Inferior parietal cortex (tissue), 1 donor: Measurements from ENCODE around the gene SHISA8.

ENCODE experiments used
- DNase-seq: peaks from one replicate; pipeline ENCODE4 v3.0.0-alpha.2; 2016; ENCODE audit errors: extremely low spot score

The SHISA8 gene

GRCh38 chr22:41913842-41914534 lies 886 bp downstream of the SHISA8 start:
- DNase-seq = no peak

DNA sequence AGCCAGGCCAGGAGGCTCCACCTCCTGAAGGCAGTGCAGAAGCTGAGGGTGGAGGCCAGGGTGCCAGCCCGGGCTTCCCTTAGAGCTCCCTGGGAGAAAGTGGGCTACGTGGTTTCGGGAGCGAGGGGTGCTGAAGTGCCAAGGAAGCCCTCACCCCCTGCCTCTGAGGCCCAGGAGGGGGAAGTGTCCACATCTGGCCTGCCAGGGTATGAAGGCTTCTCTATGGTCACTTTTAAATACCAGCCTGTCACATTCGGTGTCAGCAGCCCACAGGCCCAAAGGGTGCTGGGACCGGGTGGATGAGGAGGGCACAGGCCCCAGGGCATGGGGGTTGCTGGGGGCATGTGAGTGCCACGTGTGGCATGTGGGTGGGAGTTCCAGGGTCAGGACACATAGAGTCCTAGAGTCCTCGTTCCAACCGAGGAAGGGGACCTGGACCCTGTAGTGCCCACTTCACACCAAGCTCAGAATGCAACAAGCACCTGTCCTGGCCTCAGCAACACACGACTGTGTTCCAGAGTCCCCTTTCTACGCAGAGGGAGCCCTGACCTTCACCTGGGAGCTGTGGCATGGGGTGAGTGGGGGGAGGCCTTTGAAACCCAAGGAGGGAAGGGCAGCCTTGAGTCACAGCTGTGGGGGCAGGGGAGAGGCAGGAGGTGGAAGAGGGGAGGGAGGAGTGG lies 1.7 kb downstream of the SHISA8 start:
- DNase-seq = no peak

GRCh38 chr22:41912338-41913039 lies 2.4 kb downstream of the SHISA8 start:
- no peak for DNase-seq

- DNase-seq = no peak
Measured at GRCh38 chr22:41911001-41911611, 3.8 kb downstream of the SHISA8 start.

DNA sequence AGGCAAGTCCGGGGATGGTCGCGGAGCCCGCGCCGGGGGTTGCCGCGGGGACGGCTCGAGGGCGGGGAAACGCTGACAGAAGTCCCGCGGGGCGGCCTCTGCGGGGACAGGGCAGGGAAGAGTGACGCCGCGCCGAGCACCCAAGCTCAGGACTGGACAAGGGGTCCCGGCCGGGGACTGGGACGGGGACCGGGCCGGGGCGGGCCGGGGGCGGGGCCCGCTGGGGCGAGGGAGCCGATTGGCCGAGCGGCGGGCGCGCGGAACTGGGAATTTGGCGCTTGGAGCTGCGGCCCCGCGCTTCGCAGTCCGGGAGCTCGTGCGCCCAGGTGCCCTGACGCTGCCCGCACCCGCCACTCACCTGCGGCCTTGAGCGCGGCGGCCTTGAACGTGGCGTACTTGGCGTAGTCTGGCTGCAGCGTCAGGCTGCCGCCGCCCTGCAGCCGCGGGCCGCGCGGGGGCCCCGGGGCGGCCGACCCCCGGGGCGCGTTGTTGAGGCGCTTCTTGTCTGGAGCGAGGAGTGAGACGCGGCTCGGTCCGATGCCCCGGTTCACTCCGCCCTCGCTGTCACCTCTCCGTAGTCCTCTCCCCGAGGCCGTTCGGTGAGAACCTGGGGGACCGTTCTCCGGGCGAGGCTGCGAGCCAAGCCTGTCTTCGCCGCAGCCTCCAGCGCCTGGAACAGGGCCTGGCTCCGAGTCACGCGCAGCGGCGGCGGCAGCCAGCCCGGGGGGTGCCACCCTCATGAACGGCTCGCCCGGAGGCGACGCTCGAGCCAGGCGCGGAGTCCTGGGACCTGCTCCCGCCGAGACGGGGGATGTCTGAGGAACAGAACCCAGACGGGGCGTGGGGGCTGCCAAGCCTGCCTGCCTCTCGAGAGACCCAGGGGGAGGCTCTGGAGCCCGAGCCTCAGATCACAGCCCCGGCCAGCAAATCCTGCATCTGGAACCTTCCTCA lies 4.5 kb downstream of the SHISA8 start:
- DNase-seq = peak; percentile 42

- DNase-seq = no peak
Measured at GRCh38 chr22:41909310-41910049, 5.4 kb downstream of the SHISA8 start.

DNA sequence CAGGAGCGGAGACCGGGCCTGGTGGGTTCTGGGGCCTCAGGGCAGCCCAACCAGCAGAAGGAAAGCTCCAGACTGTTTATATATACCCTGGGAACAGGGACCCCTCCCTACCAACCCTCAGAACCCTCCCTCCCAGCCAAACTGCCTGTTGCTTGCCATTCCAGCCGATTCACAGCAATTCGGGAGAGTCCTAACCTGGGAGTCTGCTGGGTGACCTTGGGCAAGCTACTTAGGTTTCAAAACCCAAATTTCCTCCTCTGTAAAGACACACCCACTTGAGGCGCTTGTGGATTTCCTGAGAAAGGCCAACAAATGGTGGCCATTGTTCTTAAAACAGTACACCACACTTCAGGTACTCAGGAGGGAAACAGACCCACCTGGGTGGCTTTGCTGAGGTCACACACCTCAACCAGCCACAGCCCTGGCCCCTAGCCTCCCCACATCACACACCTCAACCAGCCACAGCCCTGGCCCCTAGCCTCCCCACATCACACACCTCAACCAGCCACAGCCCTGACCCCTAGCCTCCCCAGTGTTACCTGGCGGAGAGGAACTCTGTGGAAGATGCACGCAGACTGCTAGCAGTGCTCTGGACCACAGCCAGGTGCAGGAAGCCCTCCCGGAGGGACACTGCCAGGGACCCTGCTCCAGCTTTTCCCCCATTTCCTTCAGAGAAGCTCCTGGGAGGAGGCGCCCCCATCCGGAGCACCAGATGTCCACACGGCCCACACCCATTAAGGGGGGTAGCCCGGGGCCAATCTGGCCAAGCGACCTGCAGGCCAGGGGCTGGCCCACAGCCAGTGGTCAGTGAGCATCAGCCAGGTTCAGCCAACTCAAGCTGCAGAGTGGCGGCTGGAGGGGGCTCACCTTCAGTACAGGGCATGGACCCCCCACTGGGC lies 6.2 kb downstream of the SHISA8 start:
- no peak for DNase-seq

DNA sequence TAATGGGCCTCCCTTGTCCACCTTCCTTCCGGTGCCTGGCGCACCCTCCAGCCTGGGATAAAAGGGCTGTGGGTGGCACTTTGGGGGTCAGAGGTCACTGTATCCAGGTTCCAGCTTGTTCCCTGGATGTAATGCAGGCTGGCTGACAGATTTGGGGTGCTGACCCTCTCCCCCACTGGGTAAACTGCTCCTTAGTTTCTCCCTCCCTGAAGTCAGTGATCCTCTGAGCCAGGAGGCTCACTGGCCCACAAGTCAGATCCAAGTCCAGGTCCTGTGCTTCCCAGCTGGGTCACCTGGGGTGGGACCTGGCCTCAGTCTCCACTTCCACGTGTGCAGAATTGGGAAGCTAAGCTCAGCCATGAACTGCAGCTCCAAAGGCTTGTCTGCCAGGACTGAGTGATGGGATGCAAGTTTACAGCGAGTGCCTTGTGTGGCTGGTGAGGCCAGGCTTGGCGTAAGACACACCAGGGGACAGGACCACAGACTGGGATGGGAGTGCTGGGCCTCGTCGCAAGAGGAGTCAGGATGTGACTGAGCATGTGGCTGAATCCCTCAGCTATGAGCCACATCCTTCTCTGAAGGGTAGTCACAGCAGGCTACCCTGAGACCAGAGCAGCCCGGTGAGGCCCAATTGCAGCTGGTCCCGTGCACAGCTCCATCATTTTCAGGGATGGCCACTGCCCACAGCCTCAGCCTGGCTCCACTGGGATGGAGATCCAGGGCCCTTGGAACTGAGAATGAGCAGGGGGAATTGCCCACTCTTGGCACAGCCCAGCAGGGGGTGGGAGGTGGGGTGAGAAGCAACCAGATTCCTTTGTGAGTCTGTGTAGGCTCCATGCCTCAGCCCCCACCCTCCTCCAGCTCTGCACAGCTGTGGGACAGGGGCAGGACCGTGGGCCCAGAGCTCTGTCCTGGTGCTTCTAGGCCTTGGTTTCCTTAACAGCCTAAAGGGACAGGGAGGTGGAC lies 7.2 kb downstream of the SHISA8 start:
- no peak for DNase-seq

GRCh38 chr22:41906822-41907221 lies 8.1 kb downstream of the SHISA8 start:
- no peak for DNase-seq

- DNase-seq = no peak
Measured at GRCh38 chr22:41905411-41906202, 9.3 kb downstream of the SHISA8 start.

DNA sequence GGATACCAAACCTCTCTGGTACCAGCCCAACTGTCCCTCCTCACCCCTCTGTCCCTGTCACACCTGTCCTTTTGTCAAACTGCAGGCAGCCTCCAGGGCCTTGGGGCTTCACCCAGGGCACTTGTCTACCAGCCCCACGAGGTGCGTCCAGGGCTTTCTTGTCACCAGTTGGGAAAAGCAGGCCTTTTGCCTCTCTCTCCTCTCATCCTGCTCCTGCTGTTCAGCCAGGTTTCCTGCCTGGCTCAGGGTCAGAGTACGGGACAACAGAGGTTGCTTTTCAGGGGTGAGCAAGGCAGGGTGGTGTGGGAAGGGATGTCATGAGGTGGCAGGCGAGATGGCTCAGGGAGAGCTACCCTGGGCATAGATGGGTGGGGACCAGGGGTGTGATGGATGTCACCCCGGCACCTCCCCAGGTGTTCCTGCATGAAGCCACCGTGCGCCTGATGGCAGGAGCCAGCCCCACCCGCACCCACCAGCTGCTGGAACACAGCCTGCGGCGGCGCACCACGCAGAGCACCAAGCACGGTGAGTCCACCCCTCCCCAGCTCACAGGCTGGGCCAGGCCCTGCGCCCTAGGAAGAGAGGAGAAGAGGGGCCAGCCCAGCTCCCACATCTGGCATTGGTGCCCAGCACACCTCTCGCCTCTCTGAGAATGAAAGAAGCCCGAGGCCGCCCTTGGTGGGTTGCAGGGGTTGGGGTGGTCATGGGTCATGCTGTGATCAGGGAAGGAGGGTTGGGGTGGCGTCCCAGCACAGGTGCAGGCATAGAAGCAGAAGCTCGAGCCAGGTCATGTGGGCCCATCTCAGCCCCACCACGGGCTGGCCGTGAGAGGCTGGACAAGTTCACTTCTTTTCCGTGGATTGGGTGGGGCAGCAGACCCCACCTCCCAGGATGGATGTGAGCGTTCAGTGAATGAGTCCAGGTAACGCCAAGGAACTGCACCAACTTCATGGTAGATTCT lies 10.1 kb downstream of the SHISA8 start:
- no peak for DNase-seq

- DNase-seq = no peak
Measured at GRCh38 chr22:41902932-41903421, 11.9 kb downstream of the SHISA8 start.

DNA sequence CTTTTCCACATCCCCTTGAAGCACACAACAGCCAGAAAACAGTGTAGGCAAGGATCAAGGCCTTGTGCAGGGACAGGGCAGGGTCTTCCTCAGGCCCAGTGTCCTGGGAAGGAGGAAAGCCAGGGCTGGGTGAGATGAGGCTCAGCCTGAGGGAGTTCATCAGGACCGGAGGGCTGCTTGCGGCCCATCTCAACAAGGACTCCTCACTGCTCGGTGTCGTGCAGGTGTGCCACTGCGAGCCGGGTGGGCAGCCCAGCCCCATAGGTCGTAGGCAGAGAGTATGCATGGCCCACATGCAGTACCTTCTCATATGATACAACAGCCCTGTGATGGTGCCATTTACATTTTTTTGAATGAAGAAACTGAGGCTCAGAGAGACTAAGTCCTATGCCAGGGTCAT lies 12.9 kb downstream of the SHISA8 start:
- DNase-seq = no peak

- DNase-seq = no peak
Measured at GRCh38 chr22:41900652-41901312, 14.1 kb downstream of the SHISA8 start.

DNA sequence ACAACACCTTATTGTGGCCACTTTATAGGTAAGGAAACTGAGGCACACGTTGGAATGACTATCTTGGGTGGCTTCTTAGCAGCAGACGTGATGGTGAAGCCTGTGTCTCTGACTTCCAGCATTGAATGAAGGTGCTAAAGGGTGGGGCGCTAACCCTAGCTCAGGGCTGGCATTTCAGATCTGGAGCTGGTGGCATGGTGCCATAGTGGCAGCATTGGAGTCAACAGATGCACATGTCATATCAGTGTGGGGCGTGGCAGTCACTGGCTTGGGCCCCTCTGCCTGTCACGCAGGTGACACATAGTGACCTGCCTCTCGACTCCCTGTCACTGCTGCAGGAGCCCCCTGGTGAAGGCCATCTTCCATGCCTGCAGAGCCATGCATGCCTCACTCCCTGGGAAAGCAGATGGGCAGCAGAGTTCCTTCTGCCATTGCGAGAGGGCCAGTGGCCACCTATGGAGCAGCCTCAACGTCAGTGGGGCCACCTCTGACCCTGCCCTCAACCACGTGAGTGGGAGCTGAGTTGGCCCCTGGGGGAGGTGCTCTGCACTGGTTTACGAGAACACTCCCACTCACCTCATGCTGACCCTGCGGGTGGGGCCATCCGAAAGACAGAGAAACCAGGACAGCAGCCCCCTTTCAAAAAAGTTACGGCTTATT lies 14.8 kb downstream of the SHISA8 start:
- no peak for DNase-seq
